Hematopoietic multipotent progenitor cell treated with erythropoietin and hydrocortisone succinate and interleukin-3 and kit ligand, for 6 days (in vitro differentiated cells): ENCODE measurements around the gene KIAA1671.
A peak's percentile ranks its signal among the peaks of the same experiment; 100 is the strongest.

Experiments
- DNase-seq: peaks from one replicate; pipeline ENCODE4 v3.0.0-alpha.2; 2015

KIAA1671 gene

GRCh38 chr22:25048659-25049647 lies 96.4 kb downstream of the KIAA1671 start:
- DNase-seq = peak; percentile 90

GRCh38 chr22:25049770-25050169 lies 97.3 kb downstream of the KIAA1671 start:
- DNase-seq = no peak

- no peak for DNase-seq
Observed at GRCh38 chr22:25050566-25050965, 98.0 kb downstream of the KIAA1671 start.

GRCh38 chr22:25051073-25051472 lies 98.6 kb downstream of the KIAA1671 start:
- DNase-seq = peak; percentile 40

- no peak for DNase-seq
Observed at GRCh38 chr22:25051983-25052710, 99.6 kb downstream of the KIAA1671 start.

- no peak for DNase-seq
Observed at GRCh38 chr22:25053153-25053805, 100.8 kb downstream of the KIAA1671 start.

GRCh38 chr22:25054943-25055511 lies 102.5 kb downstream of the KIAA1671 start:
- no peak for DNase-seq

GRCh38 chr22:25057013-25057881 lies 104.7 kb downstream of the KIAA1671 start:
- peak; percentile 72 for DNase-seq

GRCh38 chr22:25059438-25059837 lies 106.9 kb downstream of the KIAA1671 start:
- no peak for DNase-seq

GRCh38 chr22:25060522-25061071 lies 108.1 kb downstream of the KIAA1671 start:
- DNase-seq = no peak

- DNase-seq = no peak
Observed at GRCh38 chr22:25061134-25061533, 108.6 kb downstream of the KIAA1671 start.

GRCh38 chr22:25061605-25062376 lies 109.3 kb downstream of the KIAA1671 start:
- no peak for DNase-seq

GRCh38 chr22:25062386-25063085 lies 110.0 kb downstream of the KIAA1671 start:
- no peak for DNase-seq

GRCh38 chr22:25064894-25065560 lies 112.5 kb downstream of the KIAA1671 start:
- no peak for DNase-seq

- DNase-seq = no peak
Observed at GRCh38 chr22:25066861-25067435, 114.4 kb downstream of the KIAA1671 start.

GRCh38 chr22:25067851-25068421 lies 115.4 kb downstream of the KIAA1671 start:
- DNase-seq = no peak

- no peak for DNase-seq
Observed at GRCh38 chr22:25068707-25069106, 116.2 kb downstream of the KIAA1671 start.

- DNase-seq = no peak
Observed at GRCh38 chr22:25069426-25069757, 116.9 kb downstream of the KIAA1671 start.
